NCI-H82 treated with DMSO at 0.1 percent for 48 hours (cell line): ENCODE data around the gene ATP9B.
"Not testable (repeated sequence)": the region's sequence is repeated elsewhere in the genome, so short reads cannot be mapped to it uniquely, and the experiment has no call there.

Source experiments
- DNase-seq: peaks from one replicate; lab custom pipeline; 2025; ENCODE audit not compliant: unreplicated experiment; lab: John Stamatoyannopoulos, UW

The ATP9B gene

DNA sequence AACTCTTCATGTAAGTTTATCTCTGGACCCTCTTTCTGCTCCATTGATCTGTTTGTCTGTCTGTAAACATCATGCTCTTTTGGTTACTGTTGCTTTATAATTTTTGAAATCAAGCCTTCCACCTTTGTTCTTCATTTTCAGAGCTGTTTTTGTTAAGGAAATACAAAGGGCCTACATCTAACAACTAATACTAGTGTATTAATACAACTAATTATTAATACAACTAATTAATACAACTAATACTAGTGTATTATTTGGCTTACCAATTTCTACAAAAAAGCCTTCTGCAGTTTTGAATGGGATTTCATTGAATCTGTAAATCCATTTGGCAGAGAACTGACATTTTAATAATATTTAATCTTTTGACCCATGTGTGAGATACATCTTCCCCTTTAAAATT lies 66.7 kb downstream of the ATP9B start:
- no peak for DNase-seq

DNA sequence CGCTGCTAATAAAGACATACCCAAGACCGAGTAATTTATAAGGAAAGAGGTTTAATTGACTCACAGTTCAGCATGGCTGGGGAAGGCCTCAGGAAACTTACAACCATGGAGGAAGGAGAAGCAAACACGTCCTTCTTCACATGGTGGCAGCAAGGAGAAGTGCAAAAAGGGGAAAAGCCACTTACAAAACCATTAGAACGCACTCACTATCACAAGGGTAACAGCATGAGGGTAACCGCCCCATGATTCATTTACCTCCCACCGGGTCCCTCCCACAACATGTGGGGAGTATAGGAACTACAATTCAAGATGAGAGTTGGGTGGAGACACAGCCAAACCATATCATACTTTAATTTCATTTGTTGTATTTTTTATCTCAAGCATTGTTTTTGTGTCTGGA lies 67.5 kb downstream of the ATP9B start:
- DNase-seq: no peak

DNA sequence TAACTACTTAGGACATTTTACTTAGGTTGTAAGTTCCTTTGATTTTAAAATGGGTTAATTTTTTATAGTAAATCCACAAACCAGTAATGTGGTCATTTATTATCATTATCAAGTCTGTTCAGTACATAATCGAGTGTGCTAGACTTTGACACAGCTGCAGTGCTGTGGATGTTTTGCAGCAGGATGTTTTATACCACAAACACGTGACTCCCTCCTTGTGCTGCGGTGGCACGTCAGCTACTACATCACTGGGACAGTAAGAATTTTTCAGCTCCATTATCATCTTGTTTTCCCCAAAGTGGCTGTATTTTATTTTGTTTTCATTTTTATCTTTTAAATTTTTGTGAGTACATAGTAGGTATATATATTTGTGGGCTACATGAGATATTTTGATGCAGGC lies 70.0 kb downstream of the ATP9B start:
- DNase-seq: no peak

DNA sequence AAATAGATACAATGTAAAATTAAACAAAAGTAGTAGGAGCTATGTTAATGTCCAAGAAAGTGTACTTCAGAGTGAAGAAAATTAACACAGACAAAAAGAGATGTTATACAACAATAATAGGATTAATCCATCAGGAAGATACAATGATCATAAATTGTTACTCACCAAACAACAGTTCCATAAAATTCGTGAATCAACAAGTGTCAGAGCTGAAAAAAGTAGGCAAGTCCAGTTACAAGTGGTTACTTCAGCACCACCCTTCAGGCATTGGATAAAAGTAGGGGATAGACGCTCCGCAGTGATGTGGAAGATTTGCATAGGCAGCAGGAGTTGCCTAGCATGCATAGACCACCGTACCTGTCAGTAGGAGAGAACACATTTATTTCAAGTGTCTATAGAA lies 77.8 kb downstream of the ATP9B start:
- no peak for DNase-seq

DNA sequence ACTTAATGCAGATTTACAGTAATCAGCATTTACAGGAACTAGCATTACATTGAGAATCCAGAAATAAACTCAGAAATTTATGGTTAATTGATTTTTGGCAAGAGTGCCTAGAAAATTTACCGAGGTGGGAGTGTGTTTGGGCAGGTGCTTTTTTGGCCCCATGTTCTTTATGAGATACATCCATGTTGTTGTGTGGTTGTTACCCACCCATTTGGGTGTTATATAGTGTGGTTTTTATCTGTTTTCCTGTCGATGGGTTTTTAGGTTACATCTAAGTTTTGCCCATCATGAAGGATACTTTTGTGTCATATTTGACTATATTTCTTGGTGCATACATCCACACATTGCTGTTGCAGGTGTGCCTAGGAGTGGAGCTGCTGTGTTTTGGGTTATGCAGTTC lies 82.0 kb downstream of the ATP9B start:
- DNase-seq: no peak

DNA sequence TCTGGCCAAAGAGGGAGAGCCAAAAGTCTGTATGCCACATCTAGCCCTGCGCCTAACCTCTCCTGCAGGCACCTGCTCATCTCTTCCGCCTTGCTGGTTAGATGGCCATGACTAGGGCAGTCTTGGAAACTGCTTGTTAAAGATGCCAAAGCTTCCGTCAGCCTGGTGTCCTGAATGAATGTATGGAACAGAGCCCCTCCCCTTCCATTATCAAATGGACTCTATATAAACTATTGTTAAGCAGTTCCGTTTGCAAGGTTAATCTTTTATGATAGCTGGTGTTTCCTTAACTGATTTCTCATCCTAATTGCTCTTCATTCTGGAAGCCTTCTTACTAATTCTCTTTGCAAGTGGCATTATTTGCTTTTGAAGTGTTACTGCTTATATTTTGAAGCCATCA lies 87.1 kb downstream of the ATP9B start:
- DNase-seq: no peak

DNA sequence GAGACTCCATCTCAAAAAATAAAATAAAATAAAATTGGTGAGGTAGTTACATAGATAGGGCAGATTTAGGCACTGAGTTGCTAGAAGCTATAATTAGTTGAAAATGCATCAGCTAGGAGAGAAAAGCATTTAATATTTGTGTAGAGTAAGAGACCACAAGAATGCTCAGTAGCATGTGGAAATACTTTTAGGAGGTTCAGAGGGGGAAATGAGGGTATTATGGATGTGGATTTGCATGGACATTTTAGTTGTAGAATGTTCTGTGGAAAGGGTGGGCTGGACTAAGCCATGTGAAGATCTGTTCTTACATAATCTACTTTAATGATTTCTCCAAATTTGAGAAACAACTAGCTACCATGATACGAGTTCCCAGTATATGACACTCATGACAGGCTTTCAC lies 95.5 kb downstream of the ATP9B start:
- no peak for DNase-seq

DNA sequence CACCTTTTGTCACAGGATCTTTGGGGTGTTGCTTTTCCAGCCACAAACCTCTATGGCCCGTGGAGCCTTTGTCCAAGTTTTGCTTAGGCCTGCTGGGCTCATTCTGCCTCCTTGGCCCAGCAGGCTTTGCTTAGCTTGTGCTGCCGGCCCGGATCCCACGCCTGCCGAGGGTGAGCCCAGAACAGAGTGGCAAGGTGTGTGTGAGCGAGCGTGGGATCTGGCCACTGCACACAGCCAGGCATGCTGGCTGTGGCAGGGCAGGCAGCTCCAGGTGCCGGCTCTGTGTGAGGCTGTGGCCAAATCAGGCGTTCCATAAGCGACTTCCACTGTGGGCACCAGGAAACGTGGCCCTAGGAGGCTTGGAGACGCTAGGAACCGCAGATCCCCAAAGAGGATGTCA lies 97.5 kb downstream of the ATP9B start:
- no peak for DNase-seq

DNA sequence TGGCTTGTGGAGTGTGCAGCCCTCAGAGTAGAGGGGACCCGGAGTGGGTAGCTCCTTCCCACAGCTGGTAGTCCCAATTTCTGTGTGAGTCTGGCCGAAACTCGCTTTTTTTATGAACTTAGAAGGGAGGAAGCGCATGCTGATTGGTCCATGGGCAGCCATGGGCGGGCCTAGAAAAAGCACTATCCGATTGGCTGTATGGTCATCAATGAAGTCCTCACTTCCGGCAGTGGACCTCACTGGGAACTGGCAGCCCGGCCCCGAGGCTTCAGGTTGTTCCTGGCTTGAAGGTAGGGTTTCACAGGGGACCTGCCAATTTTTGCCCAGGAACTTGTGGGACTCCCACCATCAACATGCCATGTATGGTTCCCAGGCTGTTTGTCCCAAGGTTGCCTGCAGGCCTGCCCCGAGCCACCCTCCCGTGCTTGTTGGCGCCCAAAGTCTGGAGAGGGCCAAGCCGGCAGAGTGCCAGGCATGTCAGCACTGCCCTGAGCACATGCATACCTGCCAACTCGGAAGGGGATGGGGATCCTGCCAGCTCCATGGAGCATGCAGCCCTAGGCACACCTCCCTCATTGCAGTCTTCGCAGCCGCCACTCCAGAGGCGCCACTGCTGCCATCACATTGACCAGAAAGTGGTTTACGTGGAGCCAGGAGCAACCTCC lies 98.5 kb downstream of the ATP9B start:
- DNase-seq: no peak

DNA sequence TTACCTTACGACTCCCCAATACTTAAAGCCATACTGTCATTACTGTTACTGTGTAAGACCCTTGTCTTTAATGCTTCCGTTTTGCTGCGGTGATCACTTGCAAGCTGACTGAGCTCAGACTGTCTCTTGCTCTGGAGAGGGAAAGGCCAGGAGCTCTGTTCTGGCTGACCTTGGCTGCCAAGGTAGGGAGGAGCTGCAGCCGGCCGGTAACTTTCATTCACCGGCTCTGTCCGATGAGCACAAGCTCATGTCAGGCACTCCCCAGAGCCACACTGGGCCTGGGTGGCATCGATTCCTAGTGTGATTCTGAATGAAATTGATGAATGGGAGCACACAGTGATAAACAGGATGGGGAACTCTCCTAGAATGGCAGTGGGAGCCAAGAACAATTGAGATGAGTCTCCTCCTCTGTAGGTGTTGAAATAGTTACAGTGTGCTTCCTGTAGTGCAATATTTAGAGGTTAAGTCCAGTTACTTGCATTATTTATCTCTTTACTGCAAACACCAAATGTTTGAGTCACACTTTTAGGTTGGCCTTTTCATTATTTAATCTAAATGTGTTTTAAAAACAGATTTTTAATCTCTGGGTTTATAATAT lies 100.9 kb downstream of the ATP9B start:
- DNase-seq: no peak

DNA sequence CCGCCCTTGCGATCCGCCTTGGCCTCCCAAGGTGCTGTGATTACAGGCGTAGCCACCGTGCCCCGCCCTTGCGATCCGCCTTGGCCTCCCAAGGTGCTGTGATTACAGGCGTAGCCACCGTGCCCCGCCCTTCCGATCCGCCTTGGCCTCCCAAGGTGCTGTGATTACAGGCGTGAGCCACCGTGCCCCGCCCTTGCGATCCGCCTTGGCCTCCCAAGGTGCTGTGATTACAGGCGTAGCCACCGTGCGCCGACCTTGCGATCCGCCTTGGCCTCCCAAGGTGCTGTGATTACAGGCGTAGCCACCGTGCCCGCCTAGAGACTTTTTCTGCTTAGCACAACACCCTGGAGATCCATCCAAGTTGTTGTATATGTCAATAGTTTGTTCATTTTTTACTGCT lies 103.1 kb downstream of the ATP9B start:
- DNase-seq: not testable (repeated sequence)

DNA sequence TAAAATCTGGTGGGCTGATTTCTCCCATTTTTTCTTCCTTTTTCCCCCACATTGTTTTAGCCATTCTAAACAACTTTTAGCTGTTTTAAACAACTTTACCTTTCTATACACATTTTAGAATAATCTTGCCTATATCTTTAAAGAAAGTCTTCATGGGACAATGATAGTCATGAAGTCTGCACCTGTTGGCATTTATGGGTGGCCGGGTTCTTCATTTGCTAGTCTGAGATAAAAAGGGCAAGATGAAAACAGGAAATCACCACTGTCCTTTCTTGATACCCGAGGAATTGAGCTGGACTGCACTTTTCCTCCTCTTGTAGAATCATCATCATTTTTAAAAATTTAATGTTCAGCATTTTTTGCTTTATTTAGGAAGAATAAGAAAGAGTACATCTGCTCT lies 104.5 kb downstream of the ATP9B start:
- no peak for DNase-seq

DNA sequence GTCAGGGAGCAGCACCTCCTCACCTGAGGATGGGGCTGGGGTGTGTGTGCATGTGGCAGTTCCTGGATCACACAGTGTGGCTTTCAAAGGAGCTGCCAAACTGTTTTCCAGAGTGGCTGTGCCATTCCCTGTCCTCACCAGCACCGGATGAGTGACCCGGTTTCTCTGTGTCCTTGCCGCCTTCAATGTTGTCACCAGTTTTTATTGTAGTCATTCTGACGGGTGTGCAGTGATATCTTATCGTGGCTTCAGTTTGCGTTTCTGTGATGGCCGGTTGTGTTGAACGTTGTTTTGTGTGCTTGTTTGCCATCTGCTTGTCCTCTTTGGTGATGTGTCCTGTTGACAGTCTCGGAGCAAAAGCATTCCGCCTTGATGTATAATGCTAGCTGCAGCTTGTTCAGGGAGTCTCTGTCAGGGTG lies 108.9 kb downstream of the ATP9B start:
- no peak for DNase-seq

DNA sequence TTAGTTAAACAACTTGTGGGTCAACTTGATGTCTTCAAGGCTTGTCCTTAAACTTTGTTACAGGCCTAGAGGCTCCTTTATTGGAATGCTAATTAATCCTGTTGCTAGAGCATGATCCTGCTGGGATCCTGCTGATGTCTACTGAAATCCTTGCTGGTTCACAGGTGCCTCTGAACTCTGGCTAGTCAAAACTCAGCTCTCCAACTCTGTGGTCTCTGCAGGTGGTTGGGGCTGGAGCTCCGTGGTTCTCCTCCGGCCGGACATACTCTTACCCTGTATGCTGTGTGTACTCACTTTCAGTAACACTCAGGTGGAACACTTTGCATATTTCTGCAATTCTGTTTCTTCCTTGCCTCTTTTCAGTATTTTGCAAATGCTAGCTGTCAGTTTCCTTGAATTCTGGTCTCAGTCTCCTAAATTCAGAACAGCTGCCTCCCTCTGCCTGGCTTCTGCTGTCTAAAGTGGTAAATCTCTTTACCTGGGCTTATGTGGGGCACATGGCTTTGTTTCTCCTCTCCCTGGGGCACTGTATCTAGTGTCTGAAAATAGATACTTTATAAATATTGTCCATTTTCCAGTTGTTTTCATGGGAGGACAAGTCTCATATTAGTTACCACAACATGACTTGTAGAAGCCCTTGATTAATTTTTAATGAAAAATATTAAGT lies 113.0 kb downstream of the ATP9B start:
- DNase-seq: no peak

DNA sequence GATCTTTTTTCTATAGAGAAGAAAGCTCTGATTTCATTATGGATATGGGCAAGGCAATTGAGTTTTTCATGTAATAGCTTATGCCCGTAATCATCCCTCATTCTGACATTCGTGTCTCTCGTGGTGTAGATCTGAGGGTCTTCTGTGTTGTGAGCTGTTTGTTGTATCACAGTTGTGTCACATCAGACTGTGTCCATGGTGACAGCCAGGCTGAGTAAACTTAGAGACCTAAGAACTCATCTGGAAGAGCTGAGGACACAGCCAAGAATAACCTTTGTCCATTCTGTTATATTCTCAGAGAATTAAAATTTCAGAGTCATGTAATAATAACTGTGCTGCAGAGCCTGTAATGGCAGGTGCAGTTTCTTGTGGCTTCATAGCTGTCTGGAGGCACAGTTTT lies 116.5 kb downstream of the ATP9B start:
- DNase-seq: no peak

DNA sequence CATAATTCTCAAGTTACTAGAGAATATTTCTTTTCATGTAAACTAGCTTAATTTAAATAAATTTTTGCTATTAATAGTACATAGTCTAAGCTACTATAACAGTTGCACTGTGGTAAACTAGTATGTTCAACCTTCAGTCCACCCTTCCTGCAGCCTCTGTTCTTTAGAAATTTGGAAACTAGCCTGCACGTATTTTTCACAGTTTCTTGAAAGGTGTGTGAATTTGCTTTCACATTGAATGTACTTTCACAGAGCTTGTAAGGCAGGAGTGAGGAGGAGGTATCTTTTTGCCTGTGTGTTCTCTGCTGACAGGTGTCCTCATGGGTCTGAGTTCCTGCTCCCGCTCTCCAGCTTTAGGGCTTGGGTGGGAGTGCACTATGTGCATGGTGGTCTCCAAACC lies 117.5 kb downstream of the ATP9B start:
- DNase-seq: no peak

DNA sequence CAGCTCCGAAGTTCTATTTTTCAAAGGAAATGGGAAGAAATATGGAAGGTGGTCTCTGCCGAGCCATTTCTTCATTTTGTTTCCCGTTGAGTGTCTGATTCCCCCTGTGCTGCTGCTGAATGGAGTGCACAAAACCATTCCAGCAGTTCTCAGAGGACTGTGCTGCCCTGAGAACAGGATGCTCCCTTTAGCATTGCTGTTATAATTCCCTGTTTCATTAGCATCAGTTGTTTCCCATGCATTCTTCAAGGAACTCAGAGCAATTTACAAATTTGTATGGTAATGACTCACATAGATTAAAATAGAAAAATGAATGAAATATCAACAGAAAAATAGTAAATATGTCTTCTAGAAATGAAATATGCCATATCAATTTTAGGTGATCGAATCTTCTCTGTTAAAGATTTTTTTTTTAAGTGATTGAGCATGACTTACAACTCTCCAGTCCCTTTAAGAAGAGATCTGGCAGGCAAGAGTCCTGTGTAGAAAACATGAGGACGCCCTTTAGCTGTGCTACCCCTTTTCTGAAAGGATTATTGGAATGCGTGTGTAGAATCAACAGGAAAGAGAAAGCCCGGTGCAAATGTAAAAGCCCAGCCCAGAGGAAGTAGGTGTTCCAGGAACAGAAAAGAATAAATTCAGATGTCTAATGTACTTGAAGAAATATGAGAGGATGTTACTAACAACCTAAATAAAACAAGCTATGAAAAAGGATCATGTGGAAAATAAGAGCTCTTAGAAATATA lies 118.5 kb downstream of the ATP9B start:
- no peak for DNase-seq

DNA sequence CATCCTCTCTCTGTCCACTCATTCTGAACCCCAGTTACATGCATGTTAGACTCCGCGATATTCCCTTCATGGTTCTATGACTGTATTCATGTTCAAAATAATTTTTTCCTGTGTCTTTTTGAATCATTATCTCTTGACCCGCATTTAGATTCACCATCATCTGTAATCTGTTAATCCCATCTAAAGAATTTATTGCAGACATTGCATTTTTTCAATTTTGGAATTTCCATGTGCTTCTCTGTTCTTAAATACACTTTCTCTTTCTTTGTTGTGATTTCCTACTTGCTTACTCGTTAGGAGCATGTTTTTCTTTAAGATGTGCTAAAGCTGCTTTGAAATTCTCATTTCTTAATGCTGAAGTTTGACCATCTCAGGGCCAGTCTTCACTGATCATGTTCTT lies 122.2 kb downstream of the ATP9B start:
- no peak for DNase-seq

DNA sequence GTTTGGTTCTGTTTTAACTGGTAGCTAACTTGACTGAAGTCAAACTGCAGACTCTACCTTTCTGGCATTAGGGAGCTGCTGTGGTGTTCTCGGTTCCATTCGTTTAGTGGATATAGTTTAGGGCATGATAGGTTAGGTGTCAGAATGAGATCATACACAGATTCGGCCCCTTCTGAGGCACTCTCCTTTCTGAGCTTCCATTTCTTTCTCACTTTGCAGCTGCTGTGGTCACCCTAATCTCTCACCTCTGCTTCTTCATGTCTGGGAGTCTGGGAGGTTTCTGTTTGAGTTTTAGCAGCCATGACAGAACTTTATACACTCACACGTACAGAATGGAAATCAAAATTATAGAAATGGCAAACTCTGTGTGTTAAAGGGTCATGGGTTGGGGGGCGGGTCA lies 122.8 kb downstream of the ATP9B start:
- no peak for DNase-seq

DNA sequence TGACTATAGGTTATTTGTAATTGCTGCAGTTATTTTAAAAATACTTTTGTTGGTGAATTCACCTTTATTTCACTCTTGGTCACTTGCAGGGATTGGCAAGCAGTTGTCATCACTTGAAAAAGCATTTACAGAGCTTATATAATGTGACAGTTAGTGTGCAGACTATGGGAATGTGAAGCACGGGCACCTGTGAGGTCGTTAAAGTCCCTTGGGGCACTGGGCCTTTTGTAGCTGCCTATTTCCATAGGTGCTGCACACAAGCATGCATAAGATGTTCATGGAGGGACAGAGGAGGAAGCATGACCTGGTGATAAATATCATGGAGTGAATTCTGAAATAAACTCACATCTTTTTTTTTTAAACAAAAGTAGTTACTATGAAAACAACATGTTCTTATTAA lies 124.6 kb downstream of the ATP9B start:
- no peak for DNase-seq

DNA sequence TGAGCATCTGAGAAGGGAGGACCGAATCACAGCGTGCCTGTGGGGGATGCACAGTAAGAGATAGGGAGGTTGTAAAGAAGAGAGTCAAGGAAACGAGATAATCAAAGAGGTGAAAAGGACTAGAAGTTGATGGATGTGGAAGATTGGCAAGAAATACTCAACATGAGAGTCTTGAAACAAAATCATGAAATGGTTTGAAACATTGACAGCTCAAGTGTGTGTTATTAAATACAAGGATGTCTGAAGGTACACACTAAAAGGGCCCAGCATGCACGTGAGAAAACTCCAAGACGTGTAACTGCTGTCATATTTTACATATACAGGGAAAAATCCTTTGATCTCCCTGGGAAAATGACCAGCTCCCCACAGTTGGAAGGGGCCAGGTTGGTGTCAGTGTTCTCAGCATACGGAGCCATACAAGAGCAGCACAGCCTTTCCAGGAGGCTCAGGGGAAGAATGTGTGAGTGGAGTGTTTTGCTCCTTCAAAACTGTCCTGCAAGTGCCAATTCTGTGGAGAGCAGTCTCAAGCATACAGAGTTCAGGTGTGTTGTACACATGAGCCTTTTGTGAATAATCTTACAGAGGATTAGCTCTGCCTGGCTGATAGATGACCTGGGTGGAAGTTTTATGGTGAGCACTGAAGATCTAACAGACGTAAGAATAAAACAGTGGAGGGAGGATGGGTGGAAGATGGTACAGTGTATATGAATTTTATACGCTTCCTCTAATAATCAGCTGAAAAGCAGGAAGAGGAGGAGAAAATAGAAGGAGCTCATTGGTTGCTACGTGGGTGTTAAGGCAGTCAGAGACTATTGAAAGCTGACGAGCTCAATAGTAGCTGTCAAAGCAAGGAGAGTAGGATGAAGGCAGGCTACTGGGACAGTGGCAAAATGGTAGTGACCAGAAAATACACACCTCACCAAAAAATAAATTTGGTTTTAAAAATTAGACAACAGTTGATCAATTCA lies 126.8 kb downstream of the ATP9B start:
- no peak for DNase-seq
